Sciatic nerve (tissue), 1 donor: ENCODE measurements around the gene APBA3. TPM values are rescaled to one million over a fixed set of nuclear protein-coding genes. Genes with fewer than 3 reads are reported as not detected.

Source experiments
- total RNA-seq: library from RNA; stranded (reverse); fragmentation: NEBNext Ultra II Directional; extraction: Animal tissue kit (Norgen Biotek cat#: 25700); gene quantifications from one replicate; pipeline ENCODE4 v1.2.1, GENCODE V29; 2021
- donor health status: DM: no; HTN: no; CAD: no.

The APBA3 gene
- total RNA-seq, 1 donor from 2014 or later: 26.1 TPM

Other genes starting within 250 kb of the APBA3 start
- 4.9 TPM for gene TEKTIP1, start 222.5 kb downstream of the APBA3 start, total RNA-seq
- gene MFSD12, start 204.1 kb downstream of the APBA3 start, total RNA-seq: 52.5 TPM
- 72.9 TPM for gene HMG20B, start 188.7 kb downstream of the APBA3 start, total RNA-seq
- 2.4 TPM for gene GIPC3, start 176.2 kb downstream of the APBA3 start, total RNA-seq
- 11.2 TPM for gene TBXA2R, start 154.8 kb downstream of the APBA3 start, total RNA-seq
- gene CACTIN, start 134.9 kb downstream of the APBA3 start, total RNA-seq: 19.6 TPM
- gene PIP5K1C, start 61.2 kb downstream of the APBA3 start, total RNA-seq: 46.9 TPM
- gene TJP3, start 53.3 kb downstream of the APBA3 start, total RNA-seq: 2.1 TPM
- gene MRPL54, start 990 bp upstream of the APBA3 start, total RNA-seq: 35.3 TPM
- not detected for gene RAX2, start 10.5 kb upstream of the APBA3 start, total RNA-seq
- gene MATK, start 24.7 kb upstream of the APBA3 start, total RNA-seq: 1.6 TPM
- gene ZFR2, start 107.3 kb upstream of the APBA3 start, total RNA-seq: 0.31 TPM
- gene ATCAY, start 119.0 kb upstream of the APBA3 start, total RNA-seq: not detected
- gene NMRK2, start 171.4 kb upstream of the APBA3 start, total RNA-seq: not detected
- 69.0 TPM for gene DAPK3, start 209.4 kb upstream of the APBA3 start, total RNA-seq
- 1,381 TPM for gene EEF2, start 223.8 kb upstream of the APBA3 start, total RNA-seq
- gene PIAS4, start 246.0 kb upstream of the APBA3 start, total RNA-seq: 33.4 TPM